CD4-positive, alpha-beta T cell treated with Interleukin-17A for 4 hours (primary cell): Measurements from ENCODE around the gene WNT5B.

ENCODE experiments used
- DNase-seq: peaks from one replicate; pipeline ENCODE4 v3.0.0-alpha.2; 2020; ENCODE audit warnings: mixed read lengths

The WNT5B gene

GRCh38 chr12:1656902-1657301 is 27.9 kb downstream of the WNT5B start:
- no peak for DNase-seq

- no peak for DNase-seq
Observed at GRCh38 chr12:1657688-1658087, 28.7 kb downstream of the WNT5B start.

GRCh38 chr12:1660304-1661187 is 31.5 kb downstream of the WNT5B start:
- peak; percentile 47 for DNase-seq

- peak; percentile 85 for DNase-seq
Observed at GRCh38 chr12:1661553-1662335, 32.7 kb downstream of the WNT5B start.

- DNase-seq = peak; percentile 30
Observed at GRCh38 chr12:1662761-1663439, 33.9 kb downstream of the WNT5B start.

- DNase-seq = no peak
Observed at GRCh38 chr12:1663440-1664132, 34.6 kb downstream of the WNT5B start.

- no peak for DNase-seq
Observed at GRCh38 chr12:1665366-1665765, 36.3 kb downstream of the WNT5B start.

GRCh38 chr12:1666215-1666614 is 37.2 kb downstream of the WNT5B start:
- DNase-seq = no peak

- DNase-seq = peak; percentile 15
Observed at GRCh38 chr12:1666685-1667162, 37.7 kb downstream of the WNT5B start.

GRCh38 chr12:1668833-1669543 is 40.0 kb downstream of the WNT5B start:
- no peak for DNase-seq

GRCh38 chr12:1670358-1671268 is 41.6 kb downstream of the WNT5B start:
- DNase-seq = no peak

GRCh38 chr12:1676043-1676442 is 47.0 kb downstream of the WNT5B start:
- no peak for DNase-seq

GRCh38 chr12:1680804-1681492 is 51.9 kb downstream of the WNT5B start:
- no peak for DNase-seq

GRCh38 chr12:1681493-1681807 is 52.4 kb downstream of the WNT5B start:
- DNase-seq = no peak

GRCh38 chr12:1688086-1688710 is 59.2 kb downstream of the WNT5B start:
- no peak for DNase-seq

- peak; percentile 96 for DNase-seq
Observed at GRCh38 chr12:1690578-1691122, 61.6 kb downstream of the WNT5B start, which contains the start of gene ADIPOR2. Gene ADIPOR2, plus strand, starts transcription at chr12:1691070. Its CDS starts 63,274 bp downstream, at chr12:1754344.

GRCh38 chr12:1691123-1692007 is 62.3 kb downstream of the WNT5B start:
- DNase-seq = peak; percentile 33

GRCh38 chr12:1692226-1692625 is 63.2 kb downstream of the WNT5B start:
- DNase-seq = no peak
